WTC11 (cell line): Measurements from ENCODE around the gene USP48.

Experiments used
- MXD4 ChIP-seq: fragments of 250-450 bp; sonication (Bioruptor Pico); IDR thresholded peaks from 2 replicates; pipeline ENCODE4 v1.8.0; 2021; ENCODE audit warnings: mild to moderate bottlenecking, moderate library complexity, borderline replicate concordance
- SP1 ChIP-seq: sonication (generic); formaldehyde crosslinking; conservative IDR thresholded peaks from 2 replicates; pipeline ENCODE4 v1.8.1; 2022; ENCODE audit warnings: missing genetic modification reagents
- ZBTB21 ChIP-seq: sonication (generic); formaldehyde crosslinking; IDR thresholded peaks from 2 replicates; pipeline ENCODE4 v1.8.1; 2023; ENCODE audit warnings: mild to moderate bottlenecking, missing genetic modification reagents, borderline replicate concordance
- ZNF317 ChIP-seq: sonication (generic); formaldehyde crosslinking; IDR thresholded peaks from 2 replicates; pipeline ENCODE4 v1.8.1; 2023; ENCODE audit warnings: low read depth, mild to moderate bottlenecking, moderate library complexity, missing genetic modification reagents, borderline replicate concordance
- TF ChIP-seq, protein P1 (sequence below): fragments of 200-600 bp; IDR thresholded peaks from 2 replicates; pipeline ENCODE4 v1.8.0; 2022; ENCODE audit warnings: antibody characterized with exemption
- TF ChIP-seq, protein P2 (sequence below): fragments of 250-450 bp; sonication (Bioruptor Pico); IDR thresholded peaks from 2 replicates; pipeline ENCODE4 v2.1.2; 2022; ENCODE audit warnings: mild to moderate bottlenecking, moderate library complexity
- TF ChIP-seq, protein P3 (sequence below): sonication (generic); formaldehyde crosslinking; IDR thresholded peaks from 2 replicates; pipeline ENCODE4 v1.8.1; 2023; ENCODE audit warnings: mild to moderate bottlenecking, missing genetic modification reagents, moderate library complexity

DNA sequence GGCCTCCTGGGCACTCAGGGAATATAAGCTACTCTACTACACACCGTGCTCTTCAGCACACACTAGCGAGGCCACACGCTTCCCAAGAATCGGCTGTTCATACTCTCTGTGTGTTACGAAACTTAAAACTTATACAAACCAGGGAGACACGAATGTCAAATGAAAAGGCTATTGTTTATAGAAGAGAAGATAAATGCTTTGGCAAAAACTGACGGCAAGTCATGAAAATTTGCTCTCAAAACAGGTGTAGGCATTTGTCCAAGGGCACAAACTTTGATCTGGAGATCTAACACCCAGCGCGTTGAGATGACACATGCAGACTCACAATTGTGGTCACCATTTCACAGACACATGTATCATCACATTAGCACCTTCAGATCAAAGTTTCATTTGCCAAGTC lies 46.1 kb downstream of the USP48 start:
- TF ChIP-seq MXD4 (CRISPR knock-in tag) = no peak
- no peak for TF ChIP-seq ZBTB21 (CRISPR knock-in tag)
- TF ChIP-seq, protein P1, sequence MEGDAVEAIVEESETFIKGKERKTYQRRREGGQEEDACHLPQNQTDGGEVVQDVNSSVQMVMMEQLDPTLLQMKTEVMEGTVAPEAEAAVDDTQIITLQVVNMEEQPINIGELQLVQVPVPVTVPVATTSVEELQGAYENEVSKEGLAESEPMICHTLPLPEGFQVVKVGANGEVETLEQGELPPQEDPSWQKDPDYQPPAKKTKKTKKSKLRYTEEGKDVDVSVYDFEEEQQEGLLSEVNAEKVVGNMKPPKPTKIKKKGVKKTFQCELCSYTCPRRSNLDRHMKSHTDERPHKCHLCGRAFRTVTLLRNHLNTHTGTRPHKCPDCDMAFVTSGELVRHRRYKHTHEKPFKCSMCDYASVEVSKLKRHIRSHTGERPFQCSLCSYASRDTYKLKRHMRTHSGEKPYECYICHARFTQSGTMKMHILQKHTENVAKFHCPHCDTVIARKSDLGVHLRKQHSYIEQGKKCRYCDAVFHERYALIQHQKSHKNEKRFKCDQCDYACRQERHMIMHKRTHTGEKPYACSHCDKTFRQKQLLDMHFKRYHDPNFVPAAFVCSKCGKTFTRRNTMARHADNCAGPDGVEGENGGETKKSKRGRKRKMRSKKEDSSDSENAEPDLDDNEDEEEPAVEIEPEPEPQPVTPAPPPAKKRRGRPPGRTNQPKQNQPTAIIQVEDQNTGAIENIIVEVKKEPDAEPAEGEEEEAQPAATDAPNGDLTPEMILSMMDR = no peak
- TF ChIP-seq, protein P2, sequence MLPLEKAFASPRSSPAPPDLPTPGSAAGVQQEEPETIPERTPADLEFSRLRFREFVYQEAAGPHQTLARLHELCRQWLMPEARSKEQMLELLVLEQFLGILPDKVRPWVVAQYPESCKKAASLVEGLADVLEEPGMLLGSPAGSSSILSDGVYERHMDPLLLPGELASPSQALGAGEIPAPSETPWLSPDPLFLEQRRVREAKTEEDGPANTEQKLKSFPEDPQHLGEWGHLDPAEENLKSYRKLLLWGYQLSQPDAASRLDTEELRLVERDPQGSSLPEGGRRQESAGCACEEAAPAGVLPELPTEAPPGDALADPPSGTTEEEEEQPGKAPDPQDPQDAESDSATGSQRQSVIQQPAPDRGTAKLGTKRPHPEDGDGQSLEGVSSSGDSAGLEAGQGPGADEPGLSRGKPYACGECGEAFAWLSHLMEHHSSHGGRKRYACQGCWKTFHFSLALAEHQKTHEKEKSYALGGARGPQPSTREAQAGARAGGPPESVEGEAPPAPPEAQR (CRISPR knock-in tag) = no peak
- TF ChIP-seq SP1 (CRISPR knock-in tag) = no peak
- TF ChIP-seq, protein P3, sequence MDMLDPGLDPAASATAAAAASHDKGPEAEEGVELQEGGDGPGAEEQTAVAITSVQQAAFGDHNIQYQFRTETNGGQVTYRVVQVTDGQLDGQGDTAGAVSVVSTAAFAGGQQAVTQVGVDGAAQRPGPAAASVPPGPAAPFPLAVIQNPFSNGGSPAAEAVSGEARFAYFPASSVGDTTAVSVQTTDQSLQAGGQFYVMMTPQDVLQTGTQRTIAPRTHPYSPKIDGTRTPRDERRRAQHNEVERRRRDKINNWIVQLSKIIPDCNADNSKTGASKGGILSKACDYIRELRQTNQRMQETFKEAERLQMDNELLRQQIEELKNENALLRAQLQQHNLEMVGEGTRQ = no peak
- TF ChIP-seq ZNF317 (CRISPR knock-in tag) = no peak
